H1 (cell line): ENCODE data around the gene KRT84. TPM values are rescaled to one million over a fixed set of nuclear protein-coding genes. Genes with fewer than 3 reads are reported as not detected.

Experiments
- CTCF ChIA-PET: fragments of 300-600 bp; sonication (Branson Sonifier 250); formaldehyde crosslinking; loops from one replicate; lab custom pipeline; 2021; ENCODE audit not compliant: partially characterized antibody; lab: Charles Lee
- POLR2A ChIA-PET: fragments of 300-600 bp; sonication (Branson Sonifier 250); formaldehyde crosslinking; loops from one replicate; lab custom pipeline; 2021; ENCODE audit warnings: inconsistent platforms; ENCODE audit not compliant: partially characterized antibody; lab: Charles Lee
- DNase-seq, 2 experiments: peaks; one replicate each; pipeline versions ENCODE4 v3.0.0 to v3.0.0-alpha.2; 2010 to 2022; ENCODE audit warnings: low spot score in 2 of 2, low read depth in 1 of 2, mixed read lengths in 1 of 2
- FAIRE-seq: peaks from 2 replicates; lab custom pipeline; 2011; peaks lifted over from hg19 to GRCh38; lab: Jason Lieb, UNC
- H2AFZ ChIP-seq: 2 replicates; pipeline ENCODE4 v1.8.1; 2012; ENCODE audit warnings: low read length, inconsistent platforms
- H2AK5ac ChIP-seq: 2 replicates; pipeline ENCODE4 v1.6.1; 2013; ENCODE audit warnings: low read depth, low read length
- H2BK120ac ChIP-seq: replicated peaks from 2 replicates; pipeline ENCODE3; 2013; ENCODE audit warnings: low read depth, low read length, inconsistent platforms
- H2BK12ac ChIP-seq: 2 replicates; pipeline ENCODE4 v1.6.1; 2013; ENCODE audit warnings: low read depth, low read length
- H2BK15ac ChIP-seq: 2 replicates; pipeline ENCODE4 v1.6.1; 2013; ENCODE audit warnings: low read length
- H2BK20ac ChIP-seq: 2 replicates; pipeline ENCODE4 v1.6.1; 2013; ENCODE audit warnings: low read length
- H2BK5ac ChIP-seq: 2 replicates; pipeline ENCODE4 v1.6.1; 2013; ENCODE audit warnings: low read depth, low read length
- H3K14ac ChIP-seq: 2 replicates; pipeline ENCODE4 v1.6.1; 2013; ENCODE audit warnings: inconsistent platforms; ENCODE audit not compliant: insufficient read length
- H3K18ac ChIP-seq: 2 replicates; pipeline ENCODE4 v1.6.1; 2013; ENCODE audit warnings: low read length; ENCODE audit errors: extremely low read depth
- H3K23ac ChIP-seq: 2 replicates; pipeline ENCODE4 v1.6.1; 2013; ENCODE audit warnings: inconsistent platforms; ENCODE audit not compliant: insufficient read length
- H3K23me2 ChIP-seq: 2 replicates; pipeline ENCODE4 v1.6.1; 2013; ENCODE audit warnings: low read depth, low read length
- H3K27ac ChIP-seq: 2 replicates; pipeline ENCODE4 v1.6.1; 2011; ENCODE audit warnings: low read depth, low read length, inconsistent platforms
- H3K27me3 ChIP-seq, 4 experiments: replicated peaks in 1 of 4; 1 replicate in 1 of 4; 2 replicates in 3 of 4; pipeline versions ENCODE4 v1.6.1 to v1.8.1; 2011 to 2013; ENCODE audit warnings: low read length in 3 of 4, mild to moderate bottlenecking in 3 of 4, inconsistent platforms in 2 of 4, mixed read lengths in 2 of 4, moderate library complexity in 1 of 4; ENCODE audit not compliant: control insufficient read depth in 3 of 4, insufficient read depth in 3 of 4; ENCODE audit errors: extremely low read depth in 1 of 4
- H3K36me3 ChIP-seq, 4 experiments: 2 replicates each; pipeline versions ENCODE4 v1.6.1 to v1.8.1; 2011 to 2013; ENCODE audit warnings: mild to moderate bottlenecking in 4 of 4, low read length in 3 of 4, moderate library complexity in 2 of 4, control low read depth in 1 of 4, inconsistent platforms in 1 of 4; ENCODE audit not compliant: insufficient read depth in 4 of 4, control insufficient read depth in 2 of 4
- H3K4ac ChIP-seq: replicated peaks from 2 replicates; pipeline ENCODE3; 2013; ENCODE audit warnings: low read length, low read depth, mixed read lengths, inconsistent platforms; ENCODE audit not compliant: insufficient read length
- H3K4me1 ChIP-seq, 4 experiments: replicated peaks in 1 of 4; 1 replicate in 1 of 4; 2 replicates in 3 of 4; pipeline versions ENCODE4 v1.6.1 to v1.8.1; 2011 to 2013; ENCODE audit warnings: low read length in 3 of 4, inconsistent platforms in 2 of 4, mixed read lengths in 1 of 4; ENCODE audit not compliant: insufficient read depth in 4 of 4, control insufficient read depth in 3 of 4
- H3K4me2 ChIP-seq, 2 experiments: 2 replicates each; pipeline versions ENCODE4 v1.6.1 to v1.8.1; 2011 to 2013; ENCODE audit warnings: low read depth in 2 of 2, low read length in 2 of 2, control low read depth in 1 of 2, inconsistent platforms in 1 of 2, mild to moderate bottlenecking in 1 of 2; ENCODE audit not compliant: insufficient read depth in 1 of 2
- H3K4me3 ChIP-seq, 4 experiments: fragments of 200-600, 300-600 bp in 1 of 4; sonication (generic), shearing (Covaris generic), sonication (Bioruptor Twin) in 1 of 4; 2 replicates each; pipeline versions ENCODE4 v1.5.1 to v1.8.1; 2011 to 2016; ENCODE audit warnings: low read length in 4 of 4, low read depth in 3 of 4, control low read depth in 2 of 4, inconsistent platforms in 2 of 4, mild to moderate bottlenecking in 2 of 4, mixed read lengths in 1 of 4, moderate library complexity in 1 of 4; ENCODE audit not compliant: insufficient read depth in 2 of 4; ENCODE audit errors: extremely low read depth in 1 of 4
- H3K56ac ChIP-seq: replicated peaks from 2 replicates; pipeline ENCODE3; 2013; ENCODE audit warnings: low read depth, mild to moderate bottlenecking, mixed read lengths, low read length, inconsistent platforms; ENCODE audit not compliant: insufficient read length
- H3K79me1 ChIP-seq: 2 replicates; pipeline ENCODE4 v1.6.1; 2013; ENCODE audit warnings: low read depth, low read length, control low read depth
- H3K79me2 ChIP-seq, 2 experiments: 2 replicates each; pipeline versions ENCODE4 v1.6.1 to v1.8.1; 2012 to 2013; ENCODE audit warnings: low read length in 2 of 2, mild to moderate bottlenecking in 2 of 2, inconsistent platforms in 1 of 2; ENCODE audit not compliant: insufficient read depth in 2 of 2, control insufficient read depth in 1 of 2
- H3K9ac ChIP-seq, 4 experiments: replicated peaks in 1 of 4; 1 replicate in 1 of 4; 2 replicates in 3 of 4; pipeline versions ENCODE4 v1.6.1 to v1.8.1; 2011 to 2013; ENCODE audit warnings: low read depth in 3 of 4, low read length in 3 of 4, control low read depth in 2 of 4, mild to moderate bottlenecking in 2 of 4, moderate library complexity in 2 of 4, inconsistent platforms in 1 of 4; ENCODE audit errors: extremely low read depth in 1 of 4
- H3K9me3 ChIP-seq, 2 experiments: 2 replicates each; pipeline versions ENCODE4 v1.6.1 to v1.8.1; 2012 to 2013; ENCODE audit warnings: mild to moderate bottlenecking in 2 of 2, moderate library complexity in 2 of 2, control low read depth in 1 of 2, inconsistent platforms in 1 of 2, low read depth in 1 of 2, low read length in 1 of 2, mixed read lengths in 1 of 2; ENCODE audit not compliant: insufficient read depth in 2 of 2
- H4K20me1 ChIP-seq, 2 experiments: replicated peaks in 1 of 2; 2 replicates each; pipeline versions ENCODE3 to v1.8.1; 2011 to 2013; ENCODE audit warnings: inconsistent platforms in 2 of 2, low read length in 2 of 2, mild to moderate bottlenecking in 1 of 2; ENCODE audit not compliant: insufficient read depth in 2 of 2, control insufficient read depth in 1 of 2
- H4K5ac ChIP-seq: 2 replicates; pipeline ENCODE4 v1.6.1; 2013; ENCODE audit warnings: low read length, low read depth, mixed read lengths, inconsistent platforms; ENCODE audit not compliant: insufficient read length
- H4K8ac ChIP-seq: 2 replicates; pipeline ENCODE4 v1.8.0; 2013; ENCODE audit warnings: mild to moderate bottlenecking, moderate library complexity, low read length, inconsistent platforms; ENCODE audit not compliant: insufficient read depth; ENCODE audit errors: extremely low read depth
- H4K91ac ChIP-seq: replicated peaks from 2 replicates; pipeline ENCODE3; 2013; ENCODE audit warnings: low read length, mixed read lengths, inconsistent platforms; ENCODE audit not compliant: insufficient read length
- WGBS, 2 experiments: shearing (Covaris generic) in 1 of 2; methylation state at CpG; one replicate each; pipeline versions ENCODE4 v1.1.6 to v1.1.7; 2013 to 2015; ENCODE audit warnings: low lambda C conversion rate in 2 of 2, mixed read lengths in 2 of 2, inconsistent platforms in 1 of 2, low coverage in 1 of 2, missing lambda C conversion rate in 1 of 2; ENCODE audit not compliant: insufficient replicate concordance in 2 of 2, insufficient coverage in 1 of 2, insufficient read length in 1 of 2; ENCODE audit errors: extremely low coverage in 1 of 2, missing lambda C conversion rate in 1 of 2; 5-methylcytosine and 5-hydroxymethylcytosine counted together
- polyA plus RNA-seq, 7 experiments: library from polyadenylated mRNA; depleted of rRNA in 3 of 7; stranded (reverse) in 5 of 7; unstranded in 2 of 7; fragments of >200 nt in 5 of 7; fragments of 200-250 nt in 2 of 7; gene quantifications; 1 replicate in 5 of 7; 2 replicates in 1 of 7; 4 replicates in 1 of 7; pipeline versions ENCODE4 v1.2.1 to v1.2.3, GENCODE V29; 2011 to 2013; ENCODE audit warnings: missing spikeins in 2 of 7, mixed read lengths in 2 of 7
- total RNA-seq: library from RNA; stranded (reverse); fragmentation: NEBNext Ultra II Directional; extraction: Animal tissue kit (Norgen Biotek cat#: 25700); gene quantifications from 2 replicates; pipeline ENCODE4 v1.2.1, GENCODE V29; 2021

KRT84 gene
- total and polyA plus RNA-seq, 2 of the 8 experiments (the other 6 are each of a cell fraction or from before 2014, with no cell fraction given): not detected

DNA sequence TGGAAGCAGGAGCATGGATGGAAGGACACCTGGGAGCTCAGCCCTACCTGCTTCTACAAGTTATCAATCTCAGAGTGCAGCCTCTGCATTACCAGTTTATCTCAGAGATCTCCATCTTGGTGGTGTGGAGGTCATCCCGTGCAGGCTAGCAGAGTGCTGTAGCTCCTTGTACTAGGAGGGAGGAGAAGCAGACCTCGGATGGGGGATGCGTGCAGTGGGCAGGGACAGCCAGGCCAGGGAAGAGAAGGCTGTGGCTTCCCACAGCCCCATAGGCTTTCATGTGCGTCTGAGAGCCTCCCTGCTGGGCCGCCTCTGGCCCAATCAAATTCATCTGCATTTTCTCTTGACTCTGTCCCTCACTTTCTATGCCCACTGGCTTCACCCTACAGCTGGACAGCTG lies 29.5 kb upstream of the KRT84 start:
- FAIRE-seq (no peak), DNase-seq (no peak)
- ChIA-PET CTCF (interaction anchor here (0.6 to 7.8 kb wide), 18 partner anchors 8 to 462 kb away, joined by 3 to 46 read pairs (median 4); no protein-coding TSS in a partner anchor), POLR2A (no interaction called here)
- H3K79me1 ChIP-seq: no peaks in the 10 kb centered on the region
- H4K20me1 ChIP-seq: no peaks in the 10 kb centered on the region
- no peak overlapping the region for H2BK20ac ChIP-seq
- no peak overlapping the region for H4K91ac ChIP-seq
- H3K9me3 ChIP-seq: no peaks in the 10 kb centered on the region
- H3K36me3 ChIP-seq: no peaks in the 10 kb centered on the region
- H3K23ac ChIP-seq: no peak overlapping the region
- 66% methylated on average over 5 of the region's 5 CpGs; no CpG with 5 or more reads in 1 of the 2 experiments for WGBS, 2 experiments
- no peaks in the 10 kb centered on the region for H3K27me3 ChIP-seq
- 0 out of 7 replicates have a peak overlapping the region, but pooled peaks of 1 of the 4 experiments have one; percentile 30 for H3K9ac ChIP-seq
- H2AFZ ChIP-seq: no peak overlapping the region
- H3K18ac ChIP-seq: no peak overlapping the region
- no peak overlapping the region for H2BK15ac ChIP-seq
- H3K14ac ChIP-seq: no peak overlapping the region
- H3K4me1 ChIP-seq: no peaks in the 10 kb centered on the region
- no peak overlapping the region for H2BK120ac ChIP-seq
- no peak overlapping the region for H4K8ac ChIP-seq
- no peak overlapping the region; a peak in 1 of 4 replicates for H3K4me2 ChIP-seq
- H3K23me2 ChIP-seq: no peaks in the 10 kb centered on the region
- no peaks in the 10 kb centered on the region for H3K79me2 ChIP-seq
- no peak overlapping the region for H3K56ac ChIP-seq
- no peak overlapping the region for H2BK5ac ChIP-seq
- H4K5ac ChIP-seq: no peak overlapping the region
- no peak overlapping the region for H3K4ac ChIP-seq
- no peak overlapping the region for H2BK12ac ChIP-seq
- H3K27ac ChIP-seq: no peak overlapping the region
- no peak overlapping the region for H2AK5ac ChIP-seq
- H3K4me3 ChIP-seq: no peak overlapping the region
